SK-N-SH (cell line): Measurements from ENCODE around the gene CRYBB3.

Source experiments
- MXI1 ChIP-seq: IDR thresholded peaks from 2 replicates; pipeline ENCODE4 v1.6.1; 2012; ENCODE audit warnings: mild to moderate bottlenecking, low read depth, low read length, improper control_type of control experiment
- POLR2AphosphoS5 ChIP-seq: IDR thresholded peaks from 2 replicates; pipeline ENCODE4 v1.6.1; 2012; ENCODE audit warnings: low read depth, low read length
- YY1 ChIP-seq: IDR thresholded peaks from 2 replicates; pipeline ENCODE4 v1.4.0; 2012; ENCODE audit warnings: low read depth, mild to moderate bottlenecking
- TF ChIP-seq, protein P1 (sequence below): IDR thresholded peaks from 2 replicates; pipeline ENCODE4 v1.4.0; 2012; ENCODE audit warnings: low read depth
- TF ChIP-seq, protein P2 (sequence below): IDR thresholded peaks from 2 replicates; pipeline ENCODE4 v1.6.1; 2012; ENCODE audit warnings: mild to moderate bottlenecking, low read depth, low read length, moderate library complexity
- TF ChIP-seq, protein P3 (sequence below): fragments of 150-350 bp; IDR thresholded peaks from 2 replicates; pipeline ENCODE4 v1.6.1; 2016; ENCODE audit warnings: mild to moderate bottlenecking, low read depth, low read length
- TF ChIP-seq, protein P4 (sequence below): IDR thresholded peaks from 2 replicates; pipeline ENCODE4 v1.4.0; 2012; ENCODE audit warnings: low read depth, borderline replicate concordance
- TF ChIP-seq, protein P5 (sequence below): fragments of 200-600 bp; sonication (generic); IDR thresholded peaks from 2 replicates; pipeline ENCODE4 v1.6.1; 2017; ENCODE audit warnings: antibody characterized with exemption, mild to moderate bottlenecking, moderate library complexity

DNA sequence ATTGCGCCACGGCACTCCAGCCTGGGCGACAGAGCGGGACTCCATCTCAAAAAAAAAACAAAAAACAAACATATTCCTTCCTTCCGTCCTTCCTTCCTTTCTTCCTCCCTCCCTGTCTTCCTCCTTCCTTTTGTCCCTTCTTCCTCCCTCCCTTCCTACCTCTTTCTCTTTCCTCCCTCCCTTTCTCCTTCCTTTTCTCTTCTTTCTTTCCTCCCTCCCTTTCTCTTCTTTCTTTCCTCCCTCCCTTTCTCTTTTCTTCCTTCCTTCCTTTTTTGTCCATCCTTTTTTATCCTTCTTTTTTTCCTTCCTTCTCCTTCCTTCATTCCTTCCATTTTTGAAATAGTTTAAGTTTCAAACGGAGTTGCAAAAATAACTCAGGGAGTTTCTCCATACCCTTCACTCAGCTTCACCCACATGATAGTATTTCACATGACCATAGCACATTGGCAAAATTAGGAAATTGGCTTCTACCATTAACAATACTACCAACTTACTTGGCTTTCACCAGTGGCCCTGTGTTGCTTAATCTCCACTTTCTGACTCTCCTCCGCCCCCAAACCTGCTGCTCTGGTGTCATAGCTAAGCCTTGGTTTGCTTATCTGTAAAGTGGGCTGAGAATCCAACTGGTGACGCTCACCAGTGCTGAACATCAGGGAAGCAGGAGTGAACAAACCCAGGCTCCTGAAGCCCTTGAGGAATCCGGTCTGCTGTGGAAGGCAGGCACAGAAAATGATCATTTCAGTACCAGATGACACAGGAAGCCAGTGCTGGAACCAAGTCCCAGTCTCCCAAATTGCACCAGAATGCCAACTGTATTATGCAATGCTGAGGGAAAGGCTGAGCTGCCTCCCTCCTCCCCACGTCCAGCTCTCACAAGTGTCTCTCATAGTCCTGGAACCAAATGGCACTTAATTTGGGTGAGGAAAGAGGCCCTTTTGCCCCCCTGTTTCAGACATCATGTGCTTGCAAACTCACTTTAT is 17.2 kb upstream of the CRYBB3 start:
- TF ChIP-seq MXI1 = no peak
- TF ChIP-seq, protein P1, sequence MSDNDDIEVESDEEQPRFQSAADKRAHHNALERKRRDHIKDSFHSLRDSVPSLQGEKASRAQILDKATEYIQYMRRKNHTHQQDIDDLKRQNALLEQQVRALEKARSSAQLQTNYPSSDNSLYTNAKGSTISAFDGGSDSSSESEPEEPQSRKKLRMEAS = no peak
- TF ChIP-seq, protein P2, sequence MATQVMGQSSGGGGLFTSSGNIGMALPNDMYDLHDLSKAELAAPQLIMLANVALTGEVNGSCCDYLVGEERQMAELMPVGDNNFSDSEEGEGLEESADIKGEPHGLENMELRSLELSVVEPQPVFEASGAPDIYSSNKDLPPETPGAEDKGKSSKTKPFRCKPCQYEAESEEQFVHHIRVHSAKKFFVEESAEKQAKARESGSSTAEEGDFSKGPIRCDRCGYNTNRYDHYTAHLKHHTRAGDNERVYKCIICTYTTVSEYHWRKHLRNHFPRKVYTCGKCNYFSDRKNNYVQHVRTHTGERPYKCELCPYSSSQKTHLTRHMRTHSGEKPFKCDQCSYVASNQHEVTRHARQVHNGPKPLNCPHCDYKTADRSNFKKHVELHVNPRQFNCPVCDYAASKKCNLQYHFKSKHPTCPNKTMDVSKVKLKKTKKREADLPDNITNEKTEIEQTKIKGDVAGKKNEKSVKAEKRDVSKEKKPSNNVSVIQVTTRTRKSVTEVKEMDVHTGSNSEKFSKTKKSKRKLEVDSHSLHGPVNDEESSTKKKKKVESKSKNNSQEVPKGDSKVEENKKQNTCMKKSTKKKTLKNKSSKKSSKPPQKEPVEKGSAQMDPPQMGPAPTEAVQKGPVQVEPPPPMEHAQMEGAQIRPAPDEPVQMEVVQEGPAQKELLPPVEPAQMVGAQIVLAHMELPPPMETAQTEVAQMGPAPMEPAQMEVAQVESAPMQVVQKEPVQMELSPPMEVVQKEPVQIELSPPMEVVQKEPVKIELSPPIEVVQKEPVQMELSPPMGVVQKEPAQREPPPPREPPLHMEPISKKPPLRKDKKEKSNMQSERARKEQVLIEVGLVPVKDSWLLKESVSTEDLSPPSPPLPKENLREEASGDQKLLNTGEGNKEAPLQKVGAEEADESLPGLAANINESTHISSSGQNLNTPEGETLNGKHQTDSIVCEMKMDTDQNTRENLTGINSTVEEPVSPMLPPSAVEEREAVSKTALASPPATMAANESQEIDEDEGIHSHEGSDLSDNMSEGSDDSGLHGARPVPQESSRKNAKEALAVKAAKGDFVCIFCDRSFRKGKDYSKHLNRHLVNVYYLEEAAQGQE = no peak
- TF ChIP-seq POLR2AphosphoS5 = no peak
- TF ChIP-seq, protein P3, sequence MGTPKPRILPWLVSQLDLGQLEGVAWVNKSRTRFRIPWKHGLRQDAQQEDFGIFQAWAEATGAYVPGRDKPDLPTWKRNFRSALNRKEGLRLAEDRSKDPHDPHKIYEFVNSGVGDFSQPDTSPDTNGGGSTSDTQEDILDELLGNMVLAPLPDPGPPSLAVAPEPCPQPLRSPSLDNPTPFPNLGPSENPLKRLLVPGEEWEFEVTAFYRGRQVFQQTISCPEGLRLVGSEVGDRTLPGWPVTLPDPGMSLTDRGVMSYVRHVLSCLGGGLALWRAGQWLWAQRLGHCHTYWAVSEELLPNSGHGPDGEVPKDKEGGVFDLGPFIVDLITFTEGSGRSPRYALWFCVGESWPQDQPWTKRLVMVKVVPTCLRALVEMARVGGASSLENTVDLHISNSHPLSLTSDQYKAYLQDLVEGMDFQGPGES = no peak
- TF ChIP-seq, protein P4, sequence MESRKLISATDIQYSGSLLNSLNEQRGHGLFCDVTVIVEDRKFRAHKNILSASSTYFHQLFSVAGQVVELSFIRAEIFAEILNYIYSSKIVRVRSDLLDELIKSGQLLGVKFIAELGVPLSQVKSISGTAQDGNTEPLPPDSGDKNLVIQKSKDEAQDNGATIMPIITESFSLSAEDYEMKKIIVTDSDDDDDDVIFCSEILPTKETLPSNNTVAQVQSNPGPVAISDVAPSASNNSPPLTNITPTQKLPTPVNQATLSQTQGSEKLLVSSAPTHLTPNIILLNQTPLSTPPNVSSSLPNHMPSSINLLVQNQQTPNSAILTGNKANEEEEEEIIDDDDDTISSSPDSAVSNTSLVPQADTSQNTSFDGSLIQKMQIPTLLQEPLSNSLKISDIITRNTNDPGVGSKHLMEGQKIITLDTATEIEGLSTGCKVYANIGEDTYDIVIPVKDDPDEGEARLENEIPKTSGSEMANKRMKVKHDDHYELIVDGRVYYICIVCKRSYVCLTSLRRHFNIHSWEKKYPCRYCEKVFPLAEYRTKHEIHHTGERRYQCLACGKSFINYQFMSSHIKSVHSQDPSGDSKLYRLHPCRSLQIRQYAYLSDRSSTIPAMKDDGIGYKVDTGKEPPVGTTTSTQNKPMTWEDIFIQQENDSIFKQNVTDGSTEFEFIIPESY = no peak
- no peak for TF ChIP-seq YY1
- TF ChIP-seq, protein P5, sequence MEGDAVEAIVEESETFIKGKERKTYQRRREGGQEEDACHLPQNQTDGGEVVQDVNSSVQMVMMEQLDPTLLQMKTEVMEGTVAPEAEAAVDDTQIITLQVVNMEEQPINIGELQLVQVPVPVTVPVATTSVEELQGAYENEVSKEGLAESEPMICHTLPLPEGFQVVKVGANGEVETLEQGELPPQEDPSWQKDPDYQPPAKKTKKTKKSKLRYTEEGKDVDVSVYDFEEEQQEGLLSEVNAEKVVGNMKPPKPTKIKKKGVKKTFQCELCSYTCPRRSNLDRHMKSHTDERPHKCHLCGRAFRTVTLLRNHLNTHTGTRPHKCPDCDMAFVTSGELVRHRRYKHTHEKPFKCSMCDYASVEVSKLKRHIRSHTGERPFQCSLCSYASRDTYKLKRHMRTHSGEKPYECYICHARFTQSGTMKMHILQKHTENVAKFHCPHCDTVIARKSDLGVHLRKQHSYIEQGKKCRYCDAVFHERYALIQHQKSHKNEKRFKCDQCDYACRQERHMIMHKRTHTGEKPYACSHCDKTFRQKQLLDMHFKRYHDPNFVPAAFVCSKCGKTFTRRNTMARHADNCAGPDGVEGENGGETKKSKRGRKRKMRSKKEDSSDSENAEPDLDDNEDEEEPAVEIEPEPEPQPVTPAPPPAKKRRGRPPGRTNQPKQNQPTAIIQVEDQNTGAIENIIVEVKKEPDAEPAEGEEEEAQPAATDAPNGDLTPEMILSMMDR = no peak
